Measurements from ENCODE around the gene CHD2.

The CHD2 gene

DNA sequence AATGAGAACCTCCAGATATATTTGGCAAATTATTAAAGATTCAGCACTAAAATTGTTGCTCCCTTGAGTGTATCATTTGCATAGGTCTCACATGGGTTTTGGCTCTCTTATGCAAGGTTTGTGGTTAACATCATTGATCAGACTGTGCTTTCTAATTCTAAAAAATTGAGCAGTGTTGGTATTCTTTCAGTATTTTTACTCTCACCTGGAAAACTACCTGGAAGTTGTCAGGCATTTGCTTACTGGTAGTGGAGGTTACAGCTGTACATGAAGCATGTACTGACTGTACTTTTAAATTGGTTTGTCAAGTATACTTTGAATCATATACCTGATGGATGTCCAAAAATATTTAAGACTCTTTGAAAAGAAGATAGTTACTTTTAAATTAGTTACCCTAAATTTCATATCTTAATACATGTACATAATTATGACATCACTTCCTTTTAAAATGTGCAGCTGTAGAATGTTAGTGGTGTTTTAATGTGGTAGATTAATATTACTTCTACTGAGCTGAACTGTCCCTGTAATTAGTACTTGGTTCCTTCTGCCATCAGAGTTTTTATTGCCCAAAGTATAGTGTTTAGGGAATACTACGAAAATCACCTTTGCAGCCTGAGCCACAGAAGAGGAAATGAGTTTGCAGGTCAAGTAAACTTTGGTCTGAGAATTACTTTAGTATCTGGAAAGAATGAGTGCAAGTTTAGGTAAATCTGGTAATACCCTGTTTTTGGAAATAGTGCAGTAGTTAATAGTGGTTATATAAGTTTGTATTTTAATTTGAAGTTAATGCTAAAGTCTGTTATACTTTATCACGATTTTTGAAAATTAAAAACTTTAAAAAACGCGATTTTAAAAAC is 2.8 kb downstream of the CHD2 start:
- Histone ChIP-seq H3K4me1 (peaks cover 6% of the 10 kb centered on the region), H3K9me3 (no peaks in the 10 kb centered on the region), H3K27me3 (no peaks in the 10 kb centered on the region), H3K4me3 (ENCODE audit: low read depth, low read length) (peak overlapping the region; percentile 91), H3K36me3 (peaks cover 28% of the 10 kb centered on the region)
- TF ChIP-seq, protein P1, sequence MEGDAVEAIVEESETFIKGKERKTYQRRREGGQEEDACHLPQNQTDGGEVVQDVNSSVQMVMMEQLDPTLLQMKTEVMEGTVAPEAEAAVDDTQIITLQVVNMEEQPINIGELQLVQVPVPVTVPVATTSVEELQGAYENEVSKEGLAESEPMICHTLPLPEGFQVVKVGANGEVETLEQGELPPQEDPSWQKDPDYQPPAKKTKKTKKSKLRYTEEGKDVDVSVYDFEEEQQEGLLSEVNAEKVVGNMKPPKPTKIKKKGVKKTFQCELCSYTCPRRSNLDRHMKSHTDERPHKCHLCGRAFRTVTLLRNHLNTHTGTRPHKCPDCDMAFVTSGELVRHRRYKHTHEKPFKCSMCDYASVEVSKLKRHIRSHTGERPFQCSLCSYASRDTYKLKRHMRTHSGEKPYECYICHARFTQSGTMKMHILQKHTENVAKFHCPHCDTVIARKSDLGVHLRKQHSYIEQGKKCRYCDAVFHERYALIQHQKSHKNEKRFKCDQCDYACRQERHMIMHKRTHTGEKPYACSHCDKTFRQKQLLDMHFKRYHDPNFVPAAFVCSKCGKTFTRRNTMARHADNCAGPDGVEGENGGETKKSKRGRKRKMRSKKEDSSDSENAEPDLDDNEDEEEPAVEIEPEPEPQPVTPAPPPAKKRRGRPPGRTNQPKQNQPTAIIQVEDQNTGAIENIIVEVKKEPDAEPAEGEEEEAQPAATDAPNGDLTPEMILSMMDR (IDR thresholded peaks at IDR 0.05; ENCODE audit: low read depth, low read length), result no peak
- DNase-seq, result no peak

DNA sequence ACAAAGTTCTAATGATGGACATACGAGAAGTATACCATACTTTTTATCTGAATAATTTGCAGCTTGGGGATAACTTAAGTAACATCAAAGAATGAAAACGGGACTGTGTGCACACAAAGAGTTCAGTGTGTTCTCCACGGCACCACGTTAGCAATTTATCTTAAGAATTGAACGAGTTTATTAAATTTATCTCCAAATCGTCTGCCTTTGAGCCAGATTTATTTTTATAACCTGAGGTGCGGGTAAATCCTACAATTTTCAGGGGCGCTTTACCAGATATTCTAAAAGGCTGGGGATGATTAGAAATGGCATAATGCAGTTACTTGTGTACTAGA is 3.5 kb downstream of the CHD2 start:
- DNase-seq, result no peak
- peaks cover 22% of the 10 kb centered on the region for H3K36me3 ChIP-seq
- peaks cover 6% of the 10 kb centered on the region for H3K4me1 ChIP-seq
- H3K9me3 ChIP-seq, result no peaks in the 10 kb centered on the region
- no peaks in the 10 kb centered on the region for H3K27me3 ChIP-seq
- TF ChIP-seq, protein P1 (IDR thresholded peaks at IDR 0.05; ENCODE audit: low read depth, low read length), result no peak
- peak overlapping the region; percentile 91 for H3K4me3 ChIP-seq (ENCODE audit: low read depth, low read length)

- DNase-seq, result peak; percentile 99
- Histone ChIP-seq H3K9me3 (no peaks in the 10 kb centered on the region), H3K27me3 (no peaks in the 10 kb centered on the region), H3K36me3 (peaks cover 22% of the 10 kb centered on the region), H3K4me1 (peaks cover 6% of the 10 kb centered on the region), H3K4me3 (ENCODE audit: low read depth, low read length) (peak overlapping the region; percentile 91)
- TF ChIP-seq, protein P1 (IDR thresholded peaks at IDR 0.05; ENCODE audit: low read depth, low read length), result no peak
These were observed 4.0 kb downstream of the CHD2 start for GRCh38 chr15:92903966-92904721.

DNA sequence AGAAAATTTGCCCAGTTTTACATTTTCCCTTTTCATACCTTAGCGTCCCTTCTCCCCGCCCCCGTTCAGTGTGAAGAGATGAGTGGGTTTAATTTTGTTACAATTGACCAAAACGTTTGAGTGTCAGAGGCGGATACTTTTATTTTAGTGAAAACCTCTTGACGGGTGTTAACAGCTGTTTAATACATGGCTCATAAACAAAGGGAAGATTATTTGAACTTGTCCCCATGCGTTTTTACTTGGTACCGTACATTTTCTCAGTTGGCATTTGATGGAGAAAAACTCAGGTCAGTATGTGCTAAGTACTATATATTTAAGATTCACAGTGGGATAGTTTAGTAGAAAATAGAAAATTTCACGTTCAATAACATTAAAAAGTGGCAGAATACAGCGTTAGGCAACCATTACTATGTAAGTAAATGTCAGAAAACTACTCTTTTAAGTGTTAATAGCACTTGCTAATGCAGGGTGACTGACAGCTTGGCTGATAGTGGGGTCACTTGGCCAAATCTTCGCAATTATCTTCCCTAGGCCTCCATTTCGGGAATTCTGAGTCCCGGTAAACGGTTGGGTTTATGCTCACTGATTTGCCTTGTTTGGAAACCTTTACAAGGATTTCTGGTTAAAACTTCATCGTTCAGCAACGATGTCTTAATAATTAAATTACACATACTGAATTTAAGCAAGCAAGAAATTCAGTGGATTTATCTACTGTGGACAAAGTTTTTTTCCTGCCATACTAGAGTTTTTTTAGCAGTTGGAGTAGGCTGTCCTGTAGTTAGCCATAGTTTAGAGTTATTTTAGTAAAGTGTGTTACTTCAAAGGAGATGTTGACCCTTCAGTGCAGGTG is 4.8 kb downstream of the CHD2 start:
- Histone ChIP-seq H3K36me3 (peaks cover 28% of the 10 kb centered on the region), H3K27me3 (no peaks in the 10 kb centered on the region), H3K4me3 (ENCODE audit: low read depth, low read length) (peak overlapping the region; percentile 84), H3K4me1 (peaks cover 6% of the 10 kb centered on the region), H3K9me3 (no peaks in the 10 kb centered on the region)
- no peak for DNase-seq
- TF ChIP-seq, protein P1 (IDR thresholded peaks at IDR 0.05; ENCODE audit: low read depth, low read length), result no peak

DNA sequence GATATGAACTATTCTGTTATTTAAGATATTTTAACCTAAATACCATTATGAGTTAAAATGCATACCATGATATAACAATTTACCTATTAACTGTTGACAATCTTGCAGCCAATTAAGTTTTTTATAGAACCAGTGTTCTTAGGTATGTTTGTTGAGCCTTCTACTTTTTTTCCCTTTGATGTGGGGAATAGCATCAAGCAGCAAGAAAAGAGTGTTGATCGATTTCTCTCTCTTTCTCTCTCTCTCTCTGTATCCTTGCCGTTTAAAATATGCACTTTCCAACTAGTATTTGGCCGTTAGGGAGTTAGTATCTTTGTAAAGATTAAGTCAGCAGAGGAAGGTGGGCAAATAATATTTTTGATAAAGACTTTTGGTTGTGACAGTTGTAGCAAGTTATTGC is 5.9 kb downstream of the CHD2 start:
- no peak for DNase-seq
- Histone ChIP-seq H3K36me3 (peaks cover 35% of the 10 kb centered on the region), H3K4me1 (peaks cover 6% of the 10 kb centered on the region), H3K9me3 (no peaks in the 10 kb centered on the region), H3K4me3 (ENCODE audit: low read depth, low read length) (no peak overlapping the region), H3K27me3 (no peaks in the 10 kb centered on the region)
- TF ChIP-seq, protein P1 (IDR thresholded peaks at IDR 0.05; ENCODE audit: low read depth, low read length), result no peak

Measured in BE2C (cell line).